Naive thymus-derived CD4-positive, alpha-beta T cell (primary cell): Measurements from ENCODE around the gene TTBK2. TPM values are rescaled to one million over a fixed set of nuclear protein-coding genes. Genes with fewer than 3 reads are reported as not detected.

Experiments used
- ATAC-seq: fragments of 150-1000 bp; cut with Tn5 transposase; 2 replicates; pipeline ENCODE4 v1.10.0; 2021; ENCODE audit warnings: mild to moderate bottlenecking, moderate library complexity
- CTCF ChIA-PET: fragments of 350-600 bp; sonication (Branson Sonifier 250); formaldehyde crosslinking; loops from one replicate; lab custom pipeline; 2021; ENCODE audit warnings: antibody characterized with exemption; lab: Charles Lee
- POLR2A ChIA-PET: fragments of 350-600 bp; sonication (Branson Sonifier 250); formaldehyde crosslinking; loops from one replicate; lab custom pipeline; 2021; ENCODE audit warnings: antibody characterized with exemption, inconsistent platforms; lab: Charles Lee
- DNase-seq, 9 donors: peaks; one replicate each; pipeline versions ENCODE4 v3.0.0 to v3.0.0-alpha.2; 2020 to 2022; ENCODE audit warnings: mixed read lengths in 1 of 9
- H3K27ac ChIP-seq: one replicate; pipeline ENCODE4 v1.7.0; 2013; ENCODE audit warnings: mild to moderate bottlenecking, low read depth, low read length, moderate library complexity
- H3K27me3 ChIP-seq, 2 donors: one replicate each; pipeline ENCODE4 v1.7.0; 2013; ENCODE audit warnings: low read length in 2 of 2, mild to moderate bottlenecking in 2 of 2, moderate library complexity in 2 of 2; ENCODE audit not compliant: control insufficient read depth in 2 of 2, insufficient read depth in 2 of 2
- H3K36me3 ChIP-seq, 3 experiments: 1 replicate in 2 of 3; 2 replicates in 1 of 3; pipeline ENCODE4 v1.7.0; 2013; ENCODE audit warnings: low read length in 3 of 3, mild to moderate bottlenecking in 3 of 3, moderate library complexity in 1 of 3; ENCODE audit not compliant: insufficient read depth in 3 of 3, control insufficient read depth in 2 of 3
- H3K4me1 ChIP-seq, 2 donors: one replicate each; pipeline ENCODE4 v1.7.0; 2013; ENCODE audit warnings: low read length in 2 of 2, mild to moderate bottlenecking in 2 of 2, moderate library complexity in 1 of 2; ENCODE audit not compliant: control insufficient read depth in 2 of 2, insufficient read depth in 2 of 2
- H3K4me3 ChIP-seq: 2 replicates; pipeline ENCODE4 v1.7.0; 2013; ENCODE audit warnings: mild to moderate bottlenecking, low read length
- H3K9me3 ChIP-seq, 3 experiments: 1 replicate in 2 of 3; 2 replicates in 1 of 3; pipeline ENCODE4 v1.7.0; 2013; ENCODE audit warnings: low read length in 3 of 3; ENCODE audit not compliant: control insufficient read depth in 2 of 3
- H3K27ac Mint-ChIP-seq, 9 donors: one replicate each; pipeline ENCODE4 v1.8.0; 2020 to 2022; ENCODE audit warnings: mixed read lengths in 9 of 9, mild to moderate bottlenecking in 8 of 9, moderate library complexity in 5 of 9, inconsistent platforms in 2 of 9
- H3K27me3 Mint-ChIP-seq, 5 donors: one replicate each; pipeline ENCODE4 v1.8.0; 2021 to 2022; ENCODE audit warnings: mixed read lengths in 5 of 5, mild to moderate bottlenecking in 1 of 5
- H3K36me3 Mint-ChIP-seq, 5 donors: one replicate each; pipeline ENCODE4 v1.8.0; 2020 to 2022; ENCODE audit warnings: mixed read lengths in 5 of 5, mild to moderate bottlenecking in 3 of 5, inconsistent platforms in 1 of 5
- H3K4me1 Mint-ChIP-seq, 7 donors: one replicate each; pipeline ENCODE4 v1.8.0; 2020 to 2022; ENCODE audit warnings: mixed read lengths in 7 of 7, mild to moderate bottlenecking in 3 of 7, inconsistent platforms in 1 of 7
- H3K4me3 Mint-ChIP-seq, 10 donors: one replicate each; pipeline ENCODE4 v1.8.0; 2020 to 2022; ENCODE audit warnings: mild to moderate bottlenecking in 10 of 10, mixed read lengths in 10 of 10, moderate library complexity in 6 of 10, inconsistent platforms in 2 of 10
- H3K9me3 Mint-ChIP-seq, 11 donors: one replicate each; pipeline ENCODE4 v1.8.0; 2020 to 2022; ENCODE audit warnings: mixed read lengths in 11 of 11, mild to moderate bottlenecking in 4 of 11, inconsistent platforms in 1 of 11, moderate library complexity in 1 of 11
- intact Hi-C, 2 donors: fragments of 100-400 bp; cut with micrococcal nuclease; formaldehyde crosslinking; loops; one replicate each; pipeline ENCODE4 v1.15.1; 2023
- polyA plus RNA-seq, 2 donors: library from polyadenylated mRNA; unstranded; fragments of 300-500 nt; fragmentation: Illumina TruSeq; gene quantifications; one replicate each; pipeline ENCODE4 v1.2.3, GENCODE V29; 2021
- total RNA-seq, 6 experiments: library from RNA in 5 of 6; stranded (reverse) in 5 of 6; gene quantifications; 1 replicate in 5 of 6; 2 replicates in 1 of 6; pipeline ENCODE4 v1.2.3 and lab custom pipeline; 2021 to 2026

The TTBK2 gene
- total and polyA plus RNA-seq, 7 experiments from 2014 or later = 12.5 to 30.5 (median 26.1) TPM

DNA sequence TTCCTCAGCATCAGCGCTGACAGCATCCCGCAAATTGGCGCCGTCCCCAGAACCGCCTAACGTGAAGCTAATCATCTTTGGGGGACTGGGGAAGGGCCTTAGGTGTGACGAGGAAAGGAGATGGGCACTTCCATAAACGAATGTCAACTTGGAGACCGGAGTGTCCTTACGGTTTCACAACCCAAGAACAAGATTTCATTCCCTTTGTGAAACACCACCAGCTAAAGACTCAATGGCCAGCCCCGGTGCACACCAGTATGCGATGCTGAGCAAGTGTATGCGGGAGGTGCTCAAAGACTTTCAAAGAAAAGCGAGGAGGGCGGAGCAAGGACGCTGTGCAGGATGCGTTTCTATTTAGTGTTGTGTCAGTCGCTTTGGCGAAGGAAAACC is 759 bp upstream of the TTBK2 start:
- H3K9me3 ChIP-seq = no peaks in the 10 kb centered on the region
- CTCF ChIA-PET = interaction anchor here (1.2 kb wide), 1 partner anchor 218 kb away, joined by 5 read pairs; no protein-coding TSS in a partner anchor
- H3K27me3 ChIP-seq = no peaks in the 10 kb centered on the region
- Mint-ChIP-seq H3K27ac (peak overlapping the region; percentile 29 to 97 (median 94)), H3K4me1 (peaks cover 11 to 34% (median 26%) of the 10 kb centered on the region in 7 donors), H3K27me3 (peaks cover 0 to 3% (median 0%) of the 10 kb centered on the region in 5 donors), H3K9me3 (peaks cover 0 to under 1% (median 0%) of the 10 kb centered on the region in 11 donors), H3K4me3 (peak overlapping the region; percentile 93 to 100 (median 97)), H3K36me3 (peaks cover 0 to 3% (median 0%) of the 10 kb centered on the region in 5 donors)
- intact Hi-C loops = loop anchor here (1.0 to 5.0 kb wide), 14 partner anchors 184 to 1691 kb away; partner anchors contain the start of genes CCNDBP1 (in 2 of the 2), CDAN1 (in 2 of the 2), GANC (in 2 of the 2) and STARD9 (in 2 of the 2)
- H3K4me3 ChIP-seq = peak overlapping the region; percentile 89
- H3K4me1 ChIP-seq = peaks cover 4 to 5% of the 10 kb centered on the region in 2 donors
- ATAC-seq = peak; percentile 26
- DNase-seq = peak; percentile 9 to 53 (median 45)
- peaks cover 0 to 8% (median 0%) of the 10 kb centered on the region in 3 experiments for H3K36me3 ChIP-seq
- H3K27ac ChIP-seq = peak overlapping the region; percentile 67
- POLR2A ChIA-PET = interaction anchor here (0.8 to 1.0 kb wide), 2 partner anchors 11 to 14 kb away, joined by 4 to 7 read pairs; no protein-coding TSS in a partner anchor

DNA sequence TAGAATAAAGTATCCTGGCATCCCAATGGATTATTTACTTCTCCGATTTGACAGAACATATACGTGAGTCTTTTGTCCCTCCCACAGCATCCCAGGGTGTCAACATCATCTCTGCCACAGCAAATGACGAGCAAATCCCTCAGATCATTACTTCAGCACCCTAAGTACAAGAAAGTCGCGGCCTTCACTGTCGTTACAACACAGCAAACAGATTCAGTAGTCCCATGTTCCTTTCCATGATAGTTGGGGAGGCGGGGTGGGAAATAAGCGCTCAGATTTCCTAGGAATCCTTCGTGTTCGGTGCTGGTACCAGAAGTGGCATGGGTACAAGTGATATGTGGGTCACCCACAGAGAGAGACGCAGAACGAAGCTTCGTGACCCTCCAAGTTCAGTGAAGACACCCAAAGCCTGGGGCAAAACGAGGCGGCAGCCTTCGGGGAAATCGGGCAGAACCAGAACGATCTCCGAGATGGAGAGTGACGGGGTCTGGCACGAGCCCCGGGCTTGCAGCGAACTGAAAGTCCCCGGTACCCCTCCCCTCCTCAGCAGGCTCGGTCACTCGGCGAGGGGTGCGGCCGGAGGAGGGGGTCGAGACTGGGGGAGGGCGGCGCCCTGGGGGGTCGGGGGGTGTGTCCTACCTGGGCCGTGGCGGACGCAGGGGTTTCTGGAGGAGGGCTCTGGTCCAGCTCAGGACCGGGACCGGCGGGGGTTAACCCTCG is 619 bp downstream of the TTBK2 start:
- H3K4me1 Mint-ChIP-seq = peaks cover 19 to 47% (median 34%) of the 10 kb centered on the region in 7 donors
- CTCF ChIA-PET = no interaction called here

GRCh38 chr15:42919308-42919707 is 1.3 kb downstream of the TTBK2 start:
- POLR2A ChIA-PET = interaction anchor here (1.3 kb wide), 1 partner anchor 8 kb away, joined by 5 read pairs; no protein-coding TSS in a partner anchor
- Histone ChIP-seq H3K4me3 (peak overlapping the region; percentile 89), H3K36me3 (peaks cover 0 to 8% (median 0%) of the 10 kb centered on the region in 3 experiments), H3K27me3 (no peaks in the 10 kb centered on the region), H3K4me1 (peaks cover 4 to 5% of the 10 kb centered on the region in 2 donors), H3K9me3 (no peaks in the 10 kb centered on the region), H3K27ac (no peak overlapping the region)
- CTCF ChIA-PET = no interaction called here
- Mint-ChIP-seq H3K4me1 (peaks cover 23 to 51% (median 41%) of the 10 kb centered on the region in 7 donors), H3K4me3 (peak overlapping the region; percentile 89 to 99 (median 95)), H3K9me3 (peaks cover 0 to 5% (median 0%) of the 10 kb centered on the region in 11 donors), H3K36me3 (peaks cover 0 to 8% (median 0%) of the 10 kb centered on the region in 5 donors), H3K27ac (peak overlapping the region; percentile 78 to 95 (median 95)), H3K27me3 (peaks cover 0 to 3% (median 0%) of the 10 kb centered on the region in 5 donors)
- intact Hi-C loops = loop anchor here in 1 of 2 donors (10.0 kb wide), 1 partner anchor 715 kb away; the partner anchor contains the start of gene VPS39
- DNase-seq (peak in 1 of 9 donors; percentile 3), ATAC-seq (no peak)

More for the DNA sequence above, 619 bp downstream of the TTBK2 start:
- POLR2A ChIA-PET = interaction anchor here (1.3 kb wide), 1 partner anchor 9 kb away, joined by 5 read pairs; no protein-coding TSS in a partner anchor
- Histone ChIP-seq H3K9me3 (no peaks in the 10 kb centered on the region), H3K4me1 (peaks cover 4 to 5% of the 10 kb centered on the region in 2 donors), H3K4me3 (peak overlapping the region; percentile 89), H3K27ac (peak overlapping the region; percentile 71), H3K36me3 (peaks cover 0 to 8% (median 0%) of the 10 kb centered on the region in 3 experiments), H3K27me3 (no peaks in the 10 kb centered on the region)
- Mint-ChIP-seq H3K4me3 (peak overlapping the region; percentile 89 to 99 (median 95)), H3K27ac (peak overlapping the region; percentile 78 to 95 (median 95)), H3K9me3 (peaks cover 0 to 5% (median 0%) of the 10 kb centered on the region in 11 donors), H3K27me3 (peaks cover 0 to 3% (median 0%) of the 10 kb centered on the region in 5 donors), H3K36me3 (peaks cover 0 to 5% (median 0%) of the 10 kb centered on the region in 5 donors)
- intact Hi-C loops = loop anchor here (1.0 to 10.0 kb wide), 10 partner anchors 186 to 1689 kb away; partner anchors contain the start of genes CCNDBP1 (in 2 of the 2), GANC (in 2 of the 2), TMEM87A (in 2 of the 2) and UBR1 (in 2 of the 2)
- ATAC-seq = peak; percentile 6
- peak in 8 of 9 donors; percentile 21 to 52 (median 38) for DNase-seq

DNA sequence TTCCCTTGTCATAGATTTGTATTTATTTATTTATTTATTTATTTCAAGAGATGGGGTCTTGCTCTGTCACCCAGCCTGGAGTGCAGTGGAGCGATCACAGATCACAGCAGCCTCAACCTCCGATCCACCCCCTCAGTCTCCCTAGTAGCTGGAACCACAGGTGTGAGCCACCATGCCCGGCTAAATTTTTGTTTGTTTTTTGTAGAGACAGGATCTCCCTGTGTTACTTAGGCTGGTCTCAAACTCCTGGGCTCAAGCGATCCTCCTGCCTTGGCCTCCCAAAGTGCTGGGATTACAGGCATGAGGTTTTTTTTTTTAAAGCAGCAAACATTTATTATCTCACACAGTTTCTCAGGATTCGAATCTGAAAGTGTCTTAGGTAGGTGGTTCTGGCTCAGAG is 2.5 kb downstream of the TTBK2 start:
- no peak overlapping the region for H3K4me3 ChIP-seq
- POLR2A ChIA-PET = interaction anchor here (0.6 to 1.0 kb wide), 2 partner anchors 181 to 383 kb away, joined by 3 to 4 read pairs; no protein-coding TSS in a partner anchor
- no peaks in the 10 kb centered on the region for H3K9me3 ChIP-seq
- peaks cover 0 to 8% (median 0%) of the 10 kb centered on the region in 3 experiments for H3K36me3 ChIP-seq
- H3K27me3 Mint-ChIP-seq = peaks cover 0 to 3% (median 0%) of the 10 kb centered on the region in 5 donors
- peak overlapping the region in 3 of 10 donors; percentile 36 to 93 (median 39) for H3K4me3 Mint-ChIP-seq
- CTCF ChIA-PET = no interaction called here
- peaks cover 0 to 7% (median 0%) of the 10 kb centered on the region in 11 donors for H3K9me3 Mint-ChIP-seq
- H3K36me3 Mint-ChIP-seq = peaks cover 0 to 8% (median 0%) of the 10 kb centered on the region in 5 donors
- no peak for DNase-seq
- no peak for ATAC-seq
- H3K27ac ChIP-seq = no peak overlapping the region
- H3K4me1 ChIP-seq = peaks cover 4 to 5% of the 10 kb centered on the region in 2 donors
- intact Hi-C loops = loop anchor here in 1 of 2 donors (10.0 kb wide), 1 partner anchor 713 kb away; the partner anchor contains the start of gene VPS39
- no peak overlapping the region for H3K27ac Mint-ChIP-seq
- peaks cover 23 to 51% (median 44%) of the 10 kb centered on the region in 7 donors for H3K4me1 Mint-ChIP-seq
- H3K27me3 ChIP-seq = no peaks in the 10 kb centered on the region

DNA sequence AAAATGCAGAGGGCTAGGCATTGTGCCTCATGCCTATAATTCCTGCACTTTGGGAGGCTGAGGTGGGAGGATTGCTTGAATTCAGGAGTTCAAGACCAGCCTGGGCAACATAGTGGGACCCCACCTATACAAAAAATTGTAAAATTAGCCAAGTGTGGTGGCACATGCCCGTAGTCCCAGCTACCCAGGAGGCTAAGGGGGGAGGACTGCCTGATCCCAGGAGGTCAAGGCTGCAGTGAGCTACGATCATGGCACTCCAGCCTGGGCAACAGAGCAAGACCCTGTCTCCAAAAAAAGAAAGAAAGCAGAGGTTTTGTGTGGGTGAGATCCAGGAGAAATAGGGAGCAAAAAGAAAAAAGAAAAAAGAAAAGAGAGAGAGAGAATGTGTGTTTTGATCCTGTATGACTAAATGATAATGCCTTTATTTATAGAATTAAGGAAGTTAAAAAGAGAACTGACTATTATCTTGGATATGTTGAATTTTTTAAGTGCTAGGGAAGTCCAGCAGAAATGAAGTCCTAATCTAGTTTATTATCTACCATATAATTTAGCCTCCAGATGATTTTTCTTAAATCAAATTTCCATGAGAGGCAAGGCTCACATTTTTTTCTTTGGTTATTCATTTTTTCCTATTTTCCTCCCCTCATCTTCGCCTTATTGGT is 4.8 kb downstream of the TTBK2 start:
- Mint-ChIP-seq H3K4me1 (peaks cover 17 to 53% (median 47%) of the 10 kb centered on the region in 7 donors), H3K4me3 (no peak overlapping the region), H3K27me3 (peaks cover 0 to under 1% (median 0%) of the 10 kb centered on the region in 5 donors), H3K9me3 (peaks cover 0 to 7% (median 0%) of the 10 kb centered on the region in 11 donors), H3K36me3 (peaks cover 0 to 8% (median 0%) of the 10 kb centered on the region in 5 donors), H3K27ac (peak overlapping the region in 1 of 9 donors; percentile 36)
- Histone ChIP-seq H3K4me1 (peaks cover 0 to 4% of the 10 kb centered on the region in 2 donors), H3K27me3 (no peaks in the 10 kb centered on the region), H3K4me3 (no peak overlapping the region), H3K27ac (no peak overlapping the region), H3K36me3 (peaks cover 0 to 8% (median 0%) of the 10 kb centered on the region in 3 experiments), H3K9me3 (no peaks in the 10 kb centered on the region)
- POLR2A ChIA-PET = no interaction called here
- CTCF ChIA-PET = interaction anchor here (1.9 kb wide), 1 partner anchor 11 kb away, joined by 6 read pairs; no protein-coding TSS in a partner anchor
- intact Hi-C loops = loop anchor here in 1 of 2 donors (10.0 kb wide), 1 partner anchor 711 kb away; the partner anchor contains the start of gene VPS39
- DNase-seq (no peak), ATAC-seq (no peak)
